ENCODE results near the gene CACNA1A. TPM values are rescaled to one million over a fixed set of nuclear protein-coding genes. Genes with fewer than 3 reads are reported as not detected.

The CACNA1A gene
- total RNA-seq (ENCODE audit: unreplicated experiment) = 190 TPM
- long read RNA-seq, partial matches to known transcripts = 0 of 6 reads
- long read RNA-seq, other reads (novel, unspliced or antisense) = 2 of 6 reads

DNA sequence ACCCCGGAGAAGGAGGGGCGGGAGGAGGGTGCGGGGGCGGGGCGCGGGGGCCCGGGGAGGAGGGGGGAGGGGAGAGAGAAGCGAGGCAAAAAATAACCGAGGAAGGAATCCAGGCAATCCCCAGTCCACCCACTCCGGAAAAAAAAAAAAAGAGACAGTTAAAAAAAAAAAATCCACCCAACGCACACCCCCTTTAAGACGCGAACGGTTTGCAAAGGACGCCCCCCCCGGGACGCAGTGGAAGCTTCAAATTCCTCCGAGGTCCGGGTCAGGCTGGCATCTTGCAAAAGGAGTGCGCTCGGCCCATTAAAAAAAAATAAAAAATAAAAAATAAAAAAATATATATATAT lies at the start of gene CACNA1A:
TSS of gene CACNA1A (minus strand) at position 9 of the 350 bp plus-strand sequence. CDS start 255 bp downstream, outside the sequence.
- TF ChIP-seq, protein P1, sequence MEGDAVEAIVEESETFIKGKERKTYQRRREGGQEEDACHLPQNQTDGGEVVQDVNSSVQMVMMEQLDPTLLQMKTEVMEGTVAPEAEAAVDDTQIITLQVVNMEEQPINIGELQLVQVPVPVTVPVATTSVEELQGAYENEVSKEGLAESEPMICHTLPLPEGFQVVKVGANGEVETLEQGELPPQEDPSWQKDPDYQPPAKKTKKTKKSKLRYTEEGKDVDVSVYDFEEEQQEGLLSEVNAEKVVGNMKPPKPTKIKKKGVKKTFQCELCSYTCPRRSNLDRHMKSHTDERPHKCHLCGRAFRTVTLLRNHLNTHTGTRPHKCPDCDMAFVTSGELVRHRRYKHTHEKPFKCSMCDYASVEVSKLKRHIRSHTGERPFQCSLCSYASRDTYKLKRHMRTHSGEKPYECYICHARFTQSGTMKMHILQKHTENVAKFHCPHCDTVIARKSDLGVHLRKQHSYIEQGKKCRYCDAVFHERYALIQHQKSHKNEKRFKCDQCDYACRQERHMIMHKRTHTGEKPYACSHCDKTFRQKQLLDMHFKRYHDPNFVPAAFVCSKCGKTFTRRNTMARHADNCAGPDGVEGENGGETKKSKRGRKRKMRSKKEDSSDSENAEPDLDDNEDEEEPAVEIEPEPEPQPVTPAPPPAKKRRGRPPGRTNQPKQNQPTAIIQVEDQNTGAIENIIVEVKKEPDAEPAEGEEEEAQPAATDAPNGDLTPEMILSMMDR (IDR thresholded peaks at IDR 0.05; ENCODE audit: partially characterized antibody, unreplicated experiment) = no peak
- Mint-ChIP-seq H3K27ac (ENCODE audit: unreplicated experiment) (no peak within 1 kb of the TSS), H3K4me3 (ENCODE audit: unreplicated experiment) (peak within 1 kb of the TSS; percentile 84), H3K4me1 (ENCODE audit: low read depth, unreplicated experiment) (peaks cover 13% of the 10 kb centered on the region), H3K27me3 (ENCODE audit: unreplicated experiment) (peaks cover 9% of the 10 kb centered on the region), H3K36me3 (ENCODE audit: unreplicated experiment) (no peaks in the 10 kb centered on the region), H3K9me3 (ENCODE audit: unreplicated experiment) (peaks cover 2% of the 10 kb centered on the region)
- DNase-seq = no peak

DNA sequence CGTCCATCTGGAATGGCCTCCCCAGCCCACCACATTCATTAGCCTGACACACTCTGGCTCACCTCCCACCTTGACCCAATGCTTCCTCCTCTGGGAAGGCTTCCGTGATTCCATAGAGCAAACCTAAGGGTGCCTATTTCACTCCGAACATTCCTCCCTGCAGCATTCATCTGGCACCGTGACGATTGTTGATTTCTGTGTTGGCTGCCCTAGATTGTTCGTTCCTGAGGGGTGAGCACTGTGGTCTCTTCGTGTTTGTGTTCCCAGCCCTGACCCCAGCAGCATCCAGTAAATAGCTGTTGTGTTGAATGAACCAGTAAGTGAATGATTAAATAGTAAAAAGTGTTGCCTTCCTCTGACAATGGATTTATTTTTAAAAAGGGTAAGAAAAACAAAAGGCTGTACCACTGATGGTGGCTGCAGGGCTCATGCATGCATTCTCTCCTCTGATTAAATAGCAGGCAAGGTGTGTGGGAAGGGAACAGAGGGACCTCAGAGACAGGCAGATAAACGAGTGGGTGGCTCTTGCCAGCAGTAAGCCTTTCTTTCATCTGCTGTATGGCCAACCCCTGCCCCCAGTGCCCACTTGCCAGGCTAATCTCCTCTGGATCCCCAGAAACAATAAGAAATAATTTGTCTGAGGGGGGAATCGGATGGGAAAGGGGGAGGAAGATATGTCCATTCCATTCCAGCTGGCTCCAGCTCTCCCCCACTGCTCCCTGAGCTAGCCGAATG lies 48.4 kb upstream of the CACNA1A start:
- DNase-seq = no peak
- Mint-ChIP-seq H3K4me3 (ENCODE audit: unreplicated experiment) (no peak overlapping the region), H3K36me3 (ENCODE audit: unreplicated experiment) (peaks cover 4% of the 10 kb centered on the region)

DNA sequence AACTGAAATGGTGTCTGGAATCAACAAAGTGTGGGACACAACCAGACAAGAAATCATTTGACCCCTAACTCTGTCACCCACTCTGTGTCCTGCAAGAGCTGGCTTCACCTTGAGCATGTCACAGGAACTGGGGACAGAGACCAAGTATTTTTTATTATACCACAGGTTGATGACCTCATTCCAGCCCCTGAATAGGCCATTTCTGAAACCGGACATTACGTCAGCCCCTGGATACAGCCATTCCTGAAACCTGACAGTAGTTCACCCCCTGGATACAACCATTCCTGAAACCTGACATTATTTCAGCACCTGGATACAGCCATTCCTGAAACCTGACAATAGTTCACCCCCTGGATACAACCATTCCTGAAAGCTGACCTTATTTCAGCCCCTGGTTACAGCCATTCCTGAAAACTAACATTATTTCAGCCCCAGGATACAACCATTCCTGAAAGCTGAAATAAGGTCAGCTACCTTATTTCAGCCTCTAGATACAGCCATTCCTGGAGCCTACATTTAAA lies 47.7 kb upstream of the CACNA1A start:
- DNase-seq = no peak
- H3K4me1 Mint-ChIP-seq (ENCODE audit: low read depth, unreplicated experiment) = no peaks in the 10 kb centered on the region
- H3K4me3 Mint-ChIP-seq (ENCODE audit: unreplicated experiment) = no peak overlapping the region
- H3K27ac Mint-ChIP-seq (ENCODE audit: unreplicated experiment) = no peak overlapping the region
- TF ChIP-seq, protein P1 (IDR thresholded peaks at IDR 0.05; ENCODE audit: partially characterized antibody, unreplicated experiment) = no peak
- H3K27me3 Mint-ChIP-seq (ENCODE audit: unreplicated experiment) = peaks cover 2% of the 10 kb centered on the region
- H3K9me3 Mint-ChIP-seq (ENCODE audit: unreplicated experiment) = peaks cover 2% of the 10 kb centered on the region
- peaks cover 8% of the 10 kb centered on the region for H3K36me3 Mint-ChIP-seq (ENCODE audit: unreplicated experiment)

More for the DNA sequence above, 48.4 kb upstream of the CACNA1A start:
- Mint-ChIP-seq H3K9me3 (ENCODE audit: unreplicated experiment) (peaks cover 2% of the 10 kb centered on the region), H3K4me1 (ENCODE audit: low read depth, unreplicated experiment) (no peaks in the 10 kb centered on the region), H3K27ac (ENCODE audit: unreplicated experiment) (no peak overlapping the region), H3K27me3 (ENCODE audit: unreplicated experiment) (peaks cover 2% of the 10 kb centered on the region)
- TF ChIP-seq, protein P1 (IDR thresholded peaks at IDR 0.05; ENCODE audit: partially characterized antibody, unreplicated experiment) = no peak

DNA sequence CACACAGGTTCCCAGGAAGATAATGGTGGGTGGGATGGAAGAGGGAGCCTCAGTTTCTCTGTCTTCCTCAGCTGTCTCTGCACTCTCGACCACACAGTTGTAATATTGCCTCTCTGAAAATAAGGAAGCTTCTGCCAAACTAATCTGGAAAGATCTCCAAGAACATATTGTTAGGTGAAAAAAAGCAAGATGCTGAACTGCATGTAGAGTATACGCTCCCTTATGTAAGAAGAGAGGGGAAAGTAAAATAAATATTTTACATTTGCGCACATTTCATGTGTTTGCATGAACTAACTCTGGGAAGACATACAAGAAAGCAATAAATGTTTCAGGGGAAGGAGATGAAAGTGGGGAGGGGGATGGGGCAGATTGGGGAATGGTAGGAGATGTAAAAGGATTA lies 41.9 kb upstream of the CACNA1A start:
- TF ChIP-seq, protein P1 (IDR thresholded peaks at IDR 0.05; ENCODE audit: partially characterized antibody, unreplicated experiment) = no peak
- Mint-ChIP-seq H3K36me3 (ENCODE audit: unreplicated experiment) (peaks cover 14% of the 10 kb centered on the region), H3K9me3 (ENCODE audit: unreplicated experiment) (peaks cover 2% of the 10 kb centered on the region), H3K4me3 (ENCODE audit: unreplicated experiment) (no peak overlapping the region), H3K27me3 (ENCODE audit: unreplicated experiment) (peaks cover 4% of the 10 kb centered on the region), H3K4me1 (ENCODE audit: low read depth, unreplicated experiment) (no peaks in the 10 kb centered on the region), H3K27ac (ENCODE audit: unreplicated experiment) (no peak overlapping the region)
- no peak for DNase-seq

DNA sequence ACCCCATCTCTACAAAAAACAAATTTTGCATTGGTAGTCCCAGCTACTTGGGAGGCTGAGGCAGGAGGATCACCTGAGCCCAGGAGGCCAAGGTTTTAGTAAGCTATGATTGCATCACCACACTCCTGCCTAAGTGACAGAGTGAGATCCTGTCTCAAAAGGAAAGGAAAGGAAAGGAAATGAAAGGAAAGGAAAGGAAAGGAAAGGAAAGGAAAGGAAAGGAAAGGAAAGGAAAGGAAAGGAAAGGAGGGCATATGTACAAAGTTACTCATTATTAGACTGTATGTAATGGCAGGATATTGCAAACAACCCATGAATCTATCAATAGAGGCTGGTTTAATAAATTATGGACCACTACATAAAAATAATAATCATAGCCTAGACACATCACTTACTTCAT lies 40.8 kb upstream of the CACNA1A start:
- no peak for DNase-seq
- TF ChIP-seq, protein P1 (IDR thresholded peaks at IDR 0.05; ENCODE audit: partially characterized antibody, unreplicated experiment) = no peak
- Mint-ChIP-seq H3K4me3 (ENCODE audit: unreplicated experiment) (no peak overlapping the region), H3K36me3 (ENCODE audit: unreplicated experiment) (peaks cover 14% of the 10 kb centered on the region), H3K9me3 (ENCODE audit: unreplicated experiment) (peaks cover 2% of the 10 kb centered on the region), H3K27me3 (ENCODE audit: unreplicated experiment) (peaks cover 4% of the 10 kb centered on the region), H3K4me1 (ENCODE audit: low read depth, unreplicated experiment) (no peaks in the 10 kb centered on the region), H3K27ac (ENCODE audit: unreplicated experiment) (no peak overlapping the region)
